HEK293T (cell line): ENCODE measurements around the gene SFT2D3.

Experiments
- CTCF ChIA-PET: fragments of 350-600 bp; formaldehyde crosslinking; extraction: SDS; loops from one replicate; lab custom pipeline; 2021; ENCODE audit warnings: antibody characterized with exemption, inconsistent platforms; lab: Yijun Ruan, JAX
- POLR2A ChIA-PET: fragments of 350-600 bp; formaldehyde crosslinking; extraction: SDS; loops from one replicate; lab custom pipeline; 2020; ENCODE audit warnings: antibody characterized with exemption, inconsistent platforms; lab: Yijun Ruan, JAX
- DNase-seq: peaks from one replicate; pipeline ENCODE4 v3.0.0; 2012; ENCODE audit warnings: mixed read lengths; ENCODE audit errors: extremely low spot score
- ARNT ChIP-seq: fragments of 450-650 bp; IDR thresholded peaks from 2 replicates; pipeline ENCODE4 v1.6.1; 2017; ENCODE audit warnings: mild to moderate bottlenecking
- BHLHE40 ChIP-seq: fragments of 450-650 bp; IDR thresholded peaks from 2 replicates; pipeline ENCODE4 v1.6.1; 2016; ENCODE audit warnings: mild to moderate bottlenecking, moderate library complexity, borderline replicate concordance
- CTBP1 ChIP-seq: fragments of 450-650 bp; IDR thresholded peaks from 2 replicates; pipeline ENCODE4 v1.6.1; 2016; ENCODE audit warnings: borderline replicate concordance
- ELF4 ChIP-seq: fragments of 450-650 bp; IDR thresholded peaks from 2 replicates; pipeline ENCODE4 v1.6.1; 2017; ENCODE audit warnings: antibody characterized with exemption
- FOXA1 ChIP-seq: fragments of 450-650 bp; IDR thresholded peaks from 2 replicates; pipeline ENCODE4 v1.6.1; 2016; ENCODE audit warnings: mild to moderate bottlenecking
- FOXK2 ChIP-seq: fragments of 450-650 bp; IDR thresholded peaks from 2 replicates; pipeline ENCODE4 v1.6.1; 2016; ENCODE audit warnings: mild to moderate bottlenecking
- FOXM1 ChIP-seq: fragments of 450-650 bp; IDR thresholded peaks from 2 replicates; pipeline ENCODE4 v1.6.1; 2017; ENCODE audit warnings: mild to moderate bottlenecking, borderline replicate concordance
- HDGF ChIP-seq: fragments of 450-650 bp; IDR thresholded peaks from 2 replicates; pipeline ENCODE4 v1.6.1; 2017; ENCODE audit warnings: antibody characterized with exemption, borderline replicate concordance
- L3MBTL2 ChIP-seq: fragments of 450-650 bp; conservative IDR thresholded peaks from 2 replicates; pipeline ENCODE4 v1.6.1; 2016; ENCODE audit warnings: mild to moderate bottlenecking
- LEF1 ChIP-seq: fragments of 450-650 bp; IDR thresholded peaks from 2 replicates; pipeline ENCODE4 v1.6.1; 2017; ENCODE audit warnings: mild to moderate bottlenecking, borderline replicate concordance
- NFRKB ChIP-seq: fragments of 450-650 bp; IDR thresholded peaks from 2 replicates; pipeline ENCODE4 v1.6.1; 2016; ENCODE audit warnings: mild to moderate bottlenecking, moderate library complexity
- PKNOX1 ChIP-seq: fragments of 450-650 bp; IDR thresholded peaks from 2 replicates; pipeline ENCODE4 v1.6.1; 2016
- SP1 ChIP-seq: fragments of 450-650 bp; IDR thresholded peaks from 2 replicates; pipeline ENCODE4 v1.6.1; 2017
- SUZ12 ChIP-seq: fragments of 450-650 bp; IDR thresholded peaks from 2 replicates; pipeline ENCODE4 v1.6.1; 2016; ENCODE audit warnings: mild to moderate bottlenecking
- TARDBP ChIP-seq: fragments of 450-650 bp; IDR thresholded peaks from 2 replicates; pipeline ENCODE4 v1.6.1; 2016
- ZNF384 ChIP-seq: fragments of 450-650 bp; IDR thresholded peaks from 2 replicates; pipeline ENCODE4 v1.6.1; 2016

Gene SFT2D3

GRCh38 chr2:127665267-127665893 is 35.9 kb upstream of the SFT2D3 start:
- CTCF ChIA-PET, result no interaction called here
- POLR2A ChIA-PET, result no interaction called here
- no peak for DNase-seq

GRCh38 chr2:127669056-127669455 is 32.2 kb upstream of the SFT2D3 start:
- ChIA-PET POLR2A (no interaction called here), CTCF (no interaction called here)
- no peak for DNase-seq
- TF ChIP-seq FOXM1, result no peak
- no peak for TF ChIP-seq ZNF384
- no peak for TF ChIP-seq ELF4
- TF ChIP-seq ARNT, result no peak
- no peak for TF ChIP-seq SP1

More at GRCh38 chr2:127665267-127665893, 35.9 kb upstream of the SFT2D3 start:
- no peak for TF ChIP-seq LEF1
- TF ChIP-seq SUZ12, result no peak
- no peak for TF ChIP-seq TARDBP
- no peak for TF ChIP-seq L3MBTL2
- TF ChIP-seq FOXM1, result no peak
- no peak for TF ChIP-seq BHLHE40
- TF ChIP-seq ZNF384, result no peak
- no peak for TF ChIP-seq ELF4
- no peak for TF ChIP-seq NFRKB
- TF ChIP-seq PKNOX1, result no peak
- TF ChIP-seq FOXA1, result no peak
- TF ChIP-seq HDGF, result no peak

GRCh38 chr2:127670055-127670956 is 31.0 kb upstream of the SFT2D3 start:
- CTCF ChIA-PET, result no interaction called here
- POLR2A ChIA-PET, result interaction anchor here (1.1 kb wide), 1 partner anchor 144 kb away, joined by 3 read pairs; no protein-coding TSS in a partner anchor
- no peak for TF ChIP-seq PKNOX1
- no peak for DNase-seq

GRCh38 chr2:127670957-127671290 is 30.4 kb upstream of the SFT2D3 start:
- ChIA-PET CTCF (no interaction called here), POLR2A (interaction anchor here (1.1 kb wide), 1 partner anchor 144 kb away, joined by 3 read pairs; no protein-coding TSS in a partner anchor)
- no peak for DNase-seq
- no peak for TF ChIP-seq FOXK2
- no peak for TF ChIP-seq ARNT
- TF ChIP-seq PKNOX1, result no peak
- no peak for TF ChIP-seq BHLHE40
- TF ChIP-seq L3MBTL2, result no peak
- TF ChIP-seq NFRKB, result no peak
- TF ChIP-seq ZNF384, result no peak
- no peak for TF ChIP-seq LEF1
- TF ChIP-seq FOXA1, result no peak
- no peak for TF ChIP-seq CTBP1
- TF ChIP-seq SP1, result no peak
- no peak for TF ChIP-seq SUZ12
- TF ChIP-seq TARDBP, result no peak
- TF ChIP-seq ELF4, result no peak
- TF ChIP-seq FOXM1, result no peak
- TF ChIP-seq HDGF, result no peak

- TF ChIP-seq ZNF384 (no peak), LEF1 (no peak), SP1 (no peak), TARDBP (no peak), NFRKB (no peak)
- no peak for DNase-seq
- ChIA-PET CTCF (no interaction called here), POLR2A (interaction anchor here (1.1 kb wide), 1 partner anchor 145 kb away, joined by 3 read pairs; no protein-coding TSS in a partner anchor)
Measured at GRCh38 chr2:127671557-127672302, 29.6 kb upstream of the SFT2D3 start.
